Lung (tissue), 12 donors: Measurements from ENCODE around the gene H1-8. TPM values are rescaled to one million over a fixed set of nuclear protein-coding genes. Genes with fewer than 3 reads are reported as not detected.
"Not testable (repeated sequence)": the region's sequence is repeated elsewhere in the genome, so short reads cannot be mapped to it uniquely, and the experiment has no call there.

Experiments used
- ATAC-seq: fragments of 200-7000 bp; cut with Tn5 transposase; one replicate; pipeline ENCODE4 v1.9.1; 2020; ENCODE audit warnings: moderate number of reproducible peaks; ENCODE audit not compliant: insufficient read depth, low FRiP score
- DNase-seq, 3 donors: peaks; one replicate each; pipeline ENCODE4 v3.0.0-alpha.2; 2013 to 2017
- H3K27ac ChIP-seq, 2 donors: one replicate each; pipeline ENCODE4 v1.5.1; 2013; ENCODE audit warnings: mild to moderate bottlenecking in 2 of 2, moderate library complexity in 2 of 2, control low read depth in 1 of 2, inconsistent platforms in 1 of 2, low read depth in 1 of 2, low read length in 1 of 2
- H3K27me3 ChIP-seq, 3 donors: one replicate each; pipeline ENCODE4 v1.5.1; 2013; ENCODE audit warnings: low read length in 2 of 3; ENCODE audit not compliant: control insufficient read depth in 3 of 3, insufficient read depth in 3 of 3
- H3K36me3 ChIP-seq, 4 donors: one replicate each; pipeline ENCODE4 v1.5.1; 2013; ENCODE audit warnings: low read length in 4 of 4, mild to moderate bottlenecking in 1 of 4, moderate library complexity in 1 of 4; ENCODE audit not compliant: control insufficient read depth in 4 of 4, insufficient read depth in 4 of 4
- H3K4me1 ChIP-seq, 5 donors: one replicate each; pipeline ENCODE4 v1.5.1; 2013; ENCODE audit warnings: low read length in 5 of 5, mild to moderate bottlenecking in 2 of 5, moderate library complexity in 1 of 5; ENCODE audit not compliant: control insufficient read depth in 5 of 5, insufficient read depth in 5 of 5
- H3K4me3 ChIP-seq: one replicate; pipeline ENCODE4 v1.5.1; 2013; ENCODE audit warnings: mild to moderate bottlenecking, control low read depth, moderate library complexity
- H3K9ac ChIP-seq, 2 donors: one replicate each; pipeline ENCODE4 v1.5.1; 2013; ENCODE audit warnings: low read length in 2 of 2, control low read depth in 1 of 2; ENCODE audit not compliant: insufficient read depth in 1 of 2
- H3K9me3 ChIP-seq, 4 donors: one replicate each; pipeline ENCODE4 v1.5.1; 2013; ENCODE audit warnings: low read length in 3 of 4, mild to moderate bottlenecking in 1 of 4, moderate library complexity in 1 of 4; ENCODE audit not compliant: control insufficient read depth in 4 of 4, insufficient read depth in 3 of 4
- CTCF ChIP-seq: IDR thresholded peaks from 2 replicates; pipeline ENCODE4 v1.5.1; 2012; ENCODE audit warnings: mild to moderate bottlenecking; ENCODE audit errors: control extremely low read depth, extremely low read depth
- WGBS, 2 donors: extraction: QIAGEN DNeasy Blood & Tissue Kit; methylation state at CpG; one replicate each; pipeline ENCODE4 v1.1.7; 2013; 5-methylcytosine and 5-hydroxymethylcytosine counted together
- polyA plus RNA-seq, 2 donors: library from polyadenylated mRNA; stranded (reverse); fragments of 200-250 nt; gene quantifications; one replicate each; pipeline ENCODE4 v1.2.1, GENCODE V29; 2013
- total RNA-seq, 2 donors: library from RNA; depleted of rRNA in 1 of 2; stranded (reverse); fragments of >200 nt in 1 of 2; gene quantifications; one replicate each; pipeline ENCODE4 v1.2.1, GENCODE V29; 2014 to 2021
- donor health status: control.
- donor health status: control.
- donor health status: Bipolar disorder and iron deficiency.
- donor health status: healthy.
- donor health status: DM: yes; HTN: yes; CAD: no.

The H1-8 gene
- total and polyA plus RNA-seq, 4 donors, result not detected

GRCh38 chr3:129512595-129512994 lies 30.4 kb upstream of the H1-8 start:
- Histone ChIP-seq H3K9ac (no peak overlapping the region), H3K27me3 (no peaks in the 10 kb centered on the region), H3K4me3 (no peak overlapping the region), H3K4me1 (no peaks in the 10 kb centered on the region), H3K9me3 (no peaks in the 10 kb centered on the region), H3K27ac (no peak overlapping the region), H3K36me3 (peaks cover 0 to 37% (median 27%) of the 10 kb centered on the region in 4 donors)
- ATAC-seq (no peak), DNase-seq (no peak)
- TF ChIP-seq CTCF, result no peak

GRCh38 chr3:129513705-129514104 lies 29.3 kb upstream of the H1-8 start:
- H3K4me3 ChIP-seq, result no peak overlapping the region
- TF ChIP-seq CTCF, result no peak
- ATAC-seq (no peak), DNase-seq (no peak)
- no peaks in the 10 kb centered on the region for H3K9me3 ChIP-seq
- no peak overlapping the region for H3K27ac ChIP-seq
- no peaks in the 10 kb centered on the region for H3K27me3 ChIP-seq
- no peak overlapping the region for H3K9ac ChIP-seq
- H3K4me1 ChIP-seq, result no peaks in the 10 kb centered on the region
- H3K36me3 ChIP-seq, result peaks cover 0 to 34% (median 29%) of the 10 kb centered on the region in 4 donors
- 96 to 99% methylated on average over 8 of the region's 8 CpGs for WGBS, 2 donors

GRCh38 chr3:129514110-129514509 lies 28.9 kb upstream of the H1-8 start:
- peaks cover 0 to 38% (median 29%) of the 10 kb centered on the region in 4 donors for H3K36me3 ChIP-seq
- no peaks in the 10 kb centered on the region for H3K9me3 ChIP-seq
- WGBS, 2 donors, result 95 to 96% methylated on average over 10 of the region's 10 CpGs
- H3K27me3 ChIP-seq, result no peaks in the 10 kb centered on the region
- DNase-seq, result no peak
- no peak for ATAC-seq
- TF ChIP-seq CTCF, result no peak
- no peak overlapping the region for H3K4me3 ChIP-seq
- no peak overlapping the region for H3K9ac ChIP-seq
- no peak overlapping the region for H3K27ac ChIP-seq
- no peaks in the 10 kb centered on the region for H3K4me1 ChIP-seq

GRCh38 chr3:129514563-129514962 lies 28.4 kb upstream of the H1-8 start:
- Histone ChIP-seq H3K9me3 (no peaks in the 10 kb centered on the region), H3K27me3 (no peaks in the 10 kb centered on the region), H3K4me3 (no peak overlapping the region), H3K9ac (no peak overlapping the region), H3K36me3 (peaks cover 0 to 40% (median 30%) of the 10 kb centered on the region in 4 donors), H3K4me1 (no peaks in the 10 kb centered on the region), H3K27ac (no peak overlapping the region)
- TF ChIP-seq CTCF, result no peak
- no peak for ATAC-seq
- no peak for DNase-seq
- 96 to 100% methylated on average over 6 of the region's 6 CpGs for WGBS, 2 donors

GRCh38 chr3:129515108-129515820 lies 27.7 kb upstream of the H1-8 start:
- not testable (repeated sequence) for H3K27me3 ChIP-seq, ATAC-seq, H3K9me3 ChIP-seq, H3K4me3 ChIP-seq, DNase-seq, H3K27ac ChIP-seq, H3K9ac ChIP-seq, H3K4me1 ChIP-seq
- WGBS, 2 donors, result 93 to 97% methylated on average over 17 to 20 of the region's 25 CpGs
- H3K36me3 ChIP-seq, result peaks cover 0 to 42% (median 30%) of the 10 kb centered on the region in 4 donors
